Kidney (tissue), 14 donors: ENCODE results near the gene RIT1. TPM values are rescaled to one million over a fixed set of nuclear protein-coding genes. Genes with fewer than 3 reads are reported as not detected.
"Not testable (repeated sequence)": the region's sequence is repeated elsewhere in the genome, so short reads cannot be mapped to it uniquely, and the experiment has no call there.

Experiments
- DNase-seq, 5 donors: peaks; one replicate each; pipeline ENCODE4 v3.0.0-alpha.2; 2013 to 2020
- FAIRE-seq: peaks from 2 replicates; lab custom pipeline; 2012; peaks lifted over from hg19 to GRCh38; lab: Jason Lieb, UNC
- H3K27ac ChIP-seq, 2 donors: one replicate each; pipeline ENCODE4 v1.7.0; 2013; ENCODE audit warnings: low read depth in 2 of 2, low read length in 2 of 2, inconsistent platforms in 1 of 2
- H3K27me3 ChIP-seq: one replicate; pipeline ENCODE4 v1.7.1; 2013; ENCODE audit warnings: low read length, inconsistent platforms; ENCODE audit not compliant: control insufficient read depth, insufficient read depth
- H3K36me3 ChIP-seq, 3 donors: one replicate each; pipeline versions ENCODE4 v1.7.0 to v1.7.1; 2013; ENCODE audit warnings: low read length in 3 of 3, control low read depth in 1 of 3, inconsistent platforms in 1 of 3; ENCODE audit not compliant: insufficient read depth in 3 of 3, control insufficient read depth in 2 of 3
- H3K4me1 ChIP-seq, 3 donors: one replicate each; pipeline versions ENCODE4 v1.7.0 to v1.7.1; 2013; ENCODE audit warnings: low read length in 3 of 3, inconsistent platforms in 1 of 3, low read depth in 1 of 3; ENCODE audit not compliant: control insufficient read depth in 2 of 3, insufficient read depth in 2 of 3
- H3K4me3 ChIP-seq, 3 donors: one replicate each; pipeline versions ENCODE4 v1.7.0 to v1.8.1; 2013; ENCODE audit warnings: low read length in 3 of 3, control low read depth in 1 of 3, inconsistent platforms in 1 of 3
- H3K9ac ChIP-seq, 3 donors: one replicate each; pipeline versions ENCODE4 v1.7.0 to v1.7.1; 2013; ENCODE audit warnings: low read length in 3 of 3, control low read depth in 1 of 3, inconsistent platforms in 1 of 3
- H3K9me3 ChIP-seq, 3 donors: one replicate each; pipeline versions ENCODE4 v1.7.0 to v1.7.1; 2013; ENCODE audit warnings: low read length in 3 of 3, control low read depth in 1 of 3, inconsistent platforms in 1 of 3; ENCODE audit not compliant: control insufficient read depth in 2 of 3, insufficient read depth in 1 of 3
- CTCF ChIP-seq: IDR thresholded peaks from 3 replicates; pipeline ENCODE4 v1.5.1; 2012; ENCODE audit warnings: mild to moderate bottlenecking, moderate library complexity, borderline replicate concordance; ENCODE audit not compliant: insufficient read depth; ENCODE audit errors: extremely low read depth
- intact Hi-C: fragments of 100-400 bp; cut with DNase I; formaldehyde crosslinking; loops from one replicate; pipeline ENCODE4 v1.11.1; 2022
- polyA plus RNA-seq: library from polyadenylated mRNA; stranded (reverse); fragments of 350-450 nt; fragmentation: Illumina TruSeq; extraction: RNeasy Lipid Tissue Mini Kit (QIAGEN cat#74804); gene quantifications from one replicate; pipeline ENCODE4 v1.2.3, GENCODE V29; 2014; ENCODE audit warnings: low read depth, low replicate concordance; ENCODE audit not compliant: insufficient read depth
- total RNA-seq: library from RNA; stranded (reverse); fragmentation: NEBNext Ultra II Directional; extraction: Animal tissue kit (Norgen Biotek cat#: 25700); gene quantifications from one replicate; pipeline ENCODE4 v1.2.1, GENCODE V29; 2021
- donor health status: control.
- donor health status: control.
- donor health status: control.
- donor health status: control.
- donor health status: control.
- donor health status: DM: yes; HTN: yes; CAD: no.
- donor health status: Normal renal cell carcinoma (clear cell type).

The RIT1 gene
- total and polyA plus RNA-seq, 2 donors from 2014 or later, result 33.2 to 40.8 TPM

DNA sequence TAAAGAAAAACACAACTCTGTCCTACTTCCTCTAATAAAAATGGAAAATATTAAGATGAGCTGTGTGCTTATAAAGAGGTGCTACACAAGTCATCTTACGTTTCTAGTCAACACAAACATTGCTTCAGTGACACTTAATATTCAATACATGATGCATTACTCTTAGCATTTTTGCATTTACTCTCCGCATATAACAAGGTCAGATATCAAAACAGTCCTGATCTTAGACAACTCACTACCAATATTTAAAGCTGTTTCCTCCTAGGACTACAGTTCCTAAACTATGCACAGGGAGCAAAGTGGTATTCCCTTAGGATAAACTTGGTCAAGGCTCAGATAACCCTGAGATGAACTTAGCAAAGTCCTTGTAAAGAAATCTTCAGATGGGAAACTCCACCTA lies 12.3 kb downstream of the RIT1 start:
- Histone ChIP-seq H3K27me3 (no peaks in the 10 kb centered on the region), H3K4me1 (peaks cover 0 to 2% (median 0%) of the 10 kb centered on the region in 3 donors), H3K9me3 (no peaks in the 10 kb centered on the region), H3K36me3 (peaks cover 3 to 39% (median 24%) of the 10 kb centered on the region in 3 donors), H3K9ac (no peak overlapping the region), H3K4me3 (no peak overlapping the region), H3K27ac (no peak overlapping the region)
- intact Hi-C loops, result no loop called here
- FAIRE-seq (no peak), DNase-seq (no peak)
- TF ChIP-seq CTCF, result no peak

- no peak overlapping the region for H3K9ac ChIP-seq
- H3K4me1 ChIP-seq, result peaks cover 0 to 10% (median 5%) of the 10 kb centered on the region in 3 donors
- TF ChIP-seq CTCF, result no peak
- H3K27me3 ChIP-seq, result no peaks in the 10 kb centered on the region
- no peak for FAIRE-seq
- DNase-seq, result no peak
- H3K9me3 ChIP-seq, result no peaks in the 10 kb centered on the region
- no peak overlapping the region for H3K4me3 ChIP-seq
- H3K36me3 ChIP-seq, result peaks cover 3 to 36% (median 21%) of the 10 kb centered on the region in 3 donors
- H3K27ac ChIP-seq, result no peak overlapping the region
- intact Hi-C loops, result no loop called here
Measured at GRCh38 chr1:155897746-155898145, 13.4 kb downstream of the RIT1 start.

GRCh38 chr1:155896476-155896875 lies 14.7 kb downstream of the RIT1 start:
- DNase-seq, H3K27me3 ChIP-seq, H3K4me3 ChIP-seq, H3K9ac ChIP-seq, H3K27ac ChIP-seq, H3K9me3 ChIP-seq, FAIRE-seq, intact Hi-C loops: not testable (repeated sequence)
- H3K36me3 ChIP-seq, result peaks cover 3 to 34% (median 18%) of the 10 kb centered on the region in 3 donors
- peaks cover 5 to 13% (median 8%) of the 10 kb centered on the region in 3 donors for H3K4me1 ChIP-seq

DNA sequence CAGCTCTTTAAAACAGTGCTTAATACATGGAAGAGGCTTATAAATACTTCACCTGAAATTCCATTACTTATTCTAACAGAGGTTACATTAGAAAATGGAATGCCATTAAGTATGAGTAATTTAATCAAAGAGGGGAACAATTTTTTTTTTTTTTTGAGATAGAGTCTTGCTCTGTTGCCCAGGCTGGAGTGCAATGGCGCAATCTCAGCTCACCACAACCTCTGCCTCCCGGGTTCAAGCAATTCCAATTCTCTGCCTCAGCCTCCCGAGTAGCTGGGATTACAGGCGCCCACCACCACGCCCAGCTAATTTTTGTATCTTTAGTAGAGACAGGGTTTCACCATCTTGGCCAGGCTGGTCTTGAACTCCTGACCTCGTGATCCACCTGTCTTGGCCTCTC lies 15.5 kb downstream of the RIT1 start:
- DNase-seq, H3K4me3 ChIP-seq, H3K27ac ChIP-seq, H3K9me3 ChIP-seq, intact Hi-C loops, H3K27me3 ChIP-seq, H3K9ac ChIP-seq, FAIRE-seq: not testable (repeated sequence)
- peaks cover 5 to 13% (median 8%) of the 10 kb centered on the region in 3 donors for H3K4me1 ChIP-seq
- peaks cover 3 to 27% (median 17%) of the 10 kb centered on the region in 3 donors for H3K36me3 ChIP-seq
